Activated T-helper 17 cell treated with anti-CD3 and anti-CD28 coated beads, Interleukin-2, amount 50 U/mL, for 72 hours (primary cell): ENCODE data around the gene SERP1. TPM values are rescaled to one million over a fixed set of nuclear protein-coding genes. Genes with fewer than 3 reads are reported as not detected.
"Not testable (repeated sequence)": the region's sequence is repeated elsewhere in the genome, so short reads cannot be mapped to it uniquely, and the experiment has no call there.

ENCODE experiments used
- ATAC-seq: fragments of 150-1000 bp; cut with Tn5 transposase; replicated peaks from 2 replicates; pipeline ENCODE4 v1.10.0; 2021; ENCODE audit warnings: mild to moderate bottlenecking, moderate library complexity
- H3K27ac Mint-ChIP-seq: one replicate; pipeline ENCODE4 v1.8.0; 2022; ENCODE audit warnings: mixed read lengths
- H3K27me3 Mint-ChIP-seq: one replicate; pipeline ENCODE4 v1.8.0; 2022; ENCODE audit warnings: mixed read lengths
- H3K36me3 Mint-ChIP-seq: one replicate; pipeline ENCODE4 v1.8.0; 2022; ENCODE audit warnings: low read depth, mild to moderate bottlenecking, mixed read lengths
- H3K4me1 Mint-ChIP-seq: one replicate; pipeline ENCODE4 v1.8.0; 2022; ENCODE audit warnings: mixed read lengths
- H3K4me3 Mint-ChIP-seq: one replicate; pipeline ENCODE4 v1.8.0; 2022; ENCODE audit warnings: mild to moderate bottlenecking, mixed read lengths
- H3K9me3 Mint-ChIP-seq: one replicate; pipeline ENCODE4 v1.8.0; 2022; ENCODE audit warnings: mixed read lengths
- total RNA-seq, 2 donors: library from RNA; stranded (reverse); gene quantifications; one replicate each; pipeline ENCODE4 v1.2.3, GENCODE V29; 2022

Gene SERP1
- total RNA-seq, 2 donors from 2014 or later, result 71.4 to 107 TPM

- no peak for ATAC-seq
- peaks cover 2% of the 10 kb centered on the region for H3K9me3 Mint-ChIP-seq
- no peak overlapping the region for H3K27ac Mint-ChIP-seq
- peaks cover 5% of the 10 kb centered on the region for H3K27me3 Mint-ChIP-seq
- H3K36me3 Mint-ChIP-seq, result no peaks in the 10 kb centered on the region
- H3K4me1 Mint-ChIP-seq, result no peaks in the 10 kb centered on the region
- H3K4me3 Mint-ChIP-seq, result no peak overlapping the region
Measured at GRCh38 chr3:150520408-150520807, 25.9 kb downstream of the SERP1 start.

- H3K4me1 Mint-ChIP-seq, result no peaks in the 10 kb centered on the region
- no peaks in the 10 kb centered on the region for H3K36me3 Mint-ChIP-seq
- H3K27me3 Mint-ChIP-seq, result peaks cover 5% of the 10 kb centered on the region
- no peak overlapping the region for H3K4me3 Mint-ChIP-seq
- H3K9me3 Mint-ChIP-seq, result peaks cover 3% of the 10 kb centered on the region
- no peak overlapping the region for H3K27ac Mint-ChIP-seq
- ATAC-seq, result no peak
Measured at GRCh38 chr3:150519026-150519425, 27.3 kb downstream of the SERP1 start.

- Mint-ChIP-seq H3K27me3 (peaks cover 11% of the 10 kb centered on the region), H3K4me3 (no peak overlapping the region), H3K36me3 (no peaks in the 10 kb centered on the region), H3K9me3 (peaks cover 3% of the 10 kb centered on the region), H3K4me1 (no peaks in the 10 kb centered on the region), H3K27ac (no peak overlapping the region)
- no peak for ATAC-seq
Measured at GRCh38 chr3:150515210-150515609, 31.1 kb downstream of the SERP1 start.

- H3K9me3 Mint-ChIP-seq, result peaks cover 3% of the 10 kb centered on the region
- no peak overlapping the region for H3K27ac Mint-ChIP-seq
- no peak for ATAC-seq
Measured at GRCh38 chr3:150511122-150511821, 35.0 kb downstream of the SERP1 start.

GRCh38 chr3:150509780-150510179 lies 36.5 kb downstream of the SERP1 start:
- Mint-ChIP-seq H3K4me1 (peaks cover 6% of the 10 kb centered on the region), H3K27me3 (peaks cover 34% of the 10 kb centered on the region), H3K4me3 (no peak overlapping the region), H3K27ac (no peak overlapping the region), H3K36me3 (no peaks in the 10 kb centered on the region), H3K9me3 (no peaks in the 10 kb centered on the region)
- ATAC-seq, result no peak

More at GRCh38 chr3:150511122-150511821, 35.0 kb downstream of the SERP1 start:
- H3K4me1 Mint-ChIP-seq, result peaks cover 6% of the 10 kb centered on the region
- no peaks in the 10 kb centered on the region for H3K36me3 Mint-ChIP-seq
- H3K4me3 Mint-ChIP-seq, result no peak overlapping the region
- peaks cover 39% of the 10 kb centered on the region for H3K27me3 Mint-ChIP-seq

GRCh38 chr3:150508401-150508800 lies 37.9 kb downstream of the SERP1 start:
- Mint-ChIP-seq H3K27me3 (peaks cover 37% of the 10 kb centered on the region), H3K4me1 (peaks cover 6% of the 10 kb centered on the region), H3K36me3 (no peaks in the 10 kb centered on the region), H3K27ac (no peak overlapping the region), H3K9me3 (no peaks in the 10 kb centered on the region), H3K4me3 (no peak overlapping the region)
- no peak for ATAC-seq

GRCh38 chr3:150504483-150504882 lies 41.8 kb downstream of the SERP1 start:
- no peak for ATAC-seq
- no peak overlapping the region for H3K4me3 Mint-ChIP-seq
- peaks cover 24% of the 10 kb centered on the region for H3K27me3 Mint-ChIP-seq
- H3K9me3 Mint-ChIP-seq, result peaks cover 3% of the 10 kb centered on the region
- H3K36me3 Mint-ChIP-seq, result no peaks in the 10 kb centered on the region
- H3K27ac Mint-ChIP-seq, result no peak overlapping the region
- H3K4me1 Mint-ChIP-seq, result peaks cover 6% of the 10 kb centered on the region

- H3K27me3 Mint-ChIP-seq, result peaks cover 16% of the 10 kb centered on the region
- no peak overlapping the region for H3K27ac Mint-ChIP-seq
- H3K4me1 Mint-ChIP-seq, result peaks cover 4% of the 10 kb centered on the region
- no peak for ATAC-seq
- no peak overlapping the region for H3K4me3 Mint-ChIP-seq
- H3K9me3 Mint-ChIP-seq, result peaks cover 3% of the 10 kb centered on the region
- no peaks in the 10 kb centered on the region for H3K36me3 Mint-ChIP-seq
Measured at GRCh38 chr3:150503402-150504099, 42.7 kb downstream of the SERP1 start.

GRCh38 chr3:150500960-150501359 lies 45.3 kb downstream of the SERP1 start:
- H3K36me3 Mint-ChIP-seq, H3K27me3 Mint-ChIP-seq, H3K27ac Mint-ChIP-seq, H3K4me1 Mint-ChIP-seq, ATAC-seq, H3K9me3 Mint-ChIP-seq, H3K4me3 Mint-ChIP-seq: not testable (repeated sequence)

GRCh38 chr3:150497956-150498355 lies 48.3 kb downstream of the SERP1 start:
- Mint-ChIP-seq H3K4me1 (no peaks in the 10 kb centered on the region), H3K9me3 (peaks cover 3% of the 10 kb centered on the region), H3K4me3 (no peak overlapping the region), H3K36me3 (no peaks in the 10 kb centered on the region), H3K27ac (no peak overlapping the region), H3K27me3 (no peaks in the 10 kb centered on the region)
- ATAC-seq, result no peak

- ATAC-seq, result peak; percentile 31
- H3K4me1 Mint-ChIP-seq, result no peaks in the 10 kb centered on the region
- no peak overlapping the region for H3K4me3 Mint-ChIP-seq
- no peaks in the 10 kb centered on the region for H3K36me3 Mint-ChIP-seq
- H3K27ac Mint-ChIP-seq, result no peak overlapping the region
- H3K27me3 Mint-ChIP-seq, result no peaks in the 10 kb centered on the region
- H3K9me3 Mint-ChIP-seq, result no peaks in the 10 kb centered on the region
Measured at GRCh38 chr3:150495563-150496168, 50.6 kb downstream of the SERP1 start.

- Mint-ChIP-seq H3K4me1 (no peaks in the 10 kb centered on the region), H3K4me3 (no peak overlapping the region), H3K27me3 (no peaks in the 10 kb centered on the region), H3K9me3 (no peaks in the 10 kb centered on the region), H3K36me3 (no peaks in the 10 kb centered on the region), H3K27ac (no peak overlapping the region)
- no peak for ATAC-seq
Measured at GRCh38 chr3:150495149-150495548, 51.1 kb downstream of the SERP1 start.

- ATAC-seq, result no peak
- Mint-ChIP-seq H3K36me3 (no peaks in the 10 kb centered on the region), H3K4me3 (no peak overlapping the region), H3K9me3 (no peaks in the 10 kb centered on the region), H3K27me3 (no peaks in the 10 kb centered on the region), H3K27ac (no peak overlapping the region), H3K4me1 (no peaks in the 10 kb centered on the region)
Measured at GRCh38 chr3:150494411-150494977, 51.8 kb downstream of the SERP1 start.
